CD4-positive, alpha-beta T cell (primary cell): Measurements from ENCODE around the gene UBR3. TPM values are rescaled to one million over a fixed set of nuclear protein-coding genes. Genes with fewer than 3 reads are reported as not detected.
"Not testable (repeated sequence)": the region's sequence is repeated elsewhere in the genome, so short reads cannot be mapped to it uniquely, and the experiment has no call there.

Experiments used
- ATAC-seq: fragments of 200-7000 bp; cut with Tn5 transposase; one replicate; pipeline ENCODE4 v1.10.0; 2022; ENCODE audit warnings: mild to moderate bottlenecking; ENCODE audit not compliant: poor library complexity
- CTCF ChIA-PET: fragments of 350-600 bp; sonication (Branson Sonifier 250); formaldehyde crosslinking; loops from one replicate; lab custom pipeline; 2021; ENCODE audit warnings: antibody characterized with exemption, inconsistent platforms; lab: Charles Lee
- POLR2A ChIA-PET: fragments of 350-600 bp; sonication (Branson Sonifier 250); formaldehyde crosslinking; loops from one replicate; lab custom pipeline; 2021; ENCODE audit warnings: antibody characterized with exemption, inconsistent platforms; lab: Charles Lee
- DNase-seq, 14 experiments: peaks; one replicate each; pipeline ENCODE4 v3.0.0-alpha.2; 2013 to 2020; ENCODE audit warnings: mixed read lengths in 2 of 14
- H3K27ac ChIP-seq, 2 donors: one replicate each; pipeline versions ENCODE4 v1.5.1 to v1.7.0; 2013; ENCODE audit warnings: low read length in 2 of 2, low read depth in 1 of 2, mild to moderate bottlenecking in 1 of 2
- H3K27me3 ChIP-seq, 2 experiments: 1 replicate in 1 of 2; 2 replicates in 1 of 2; pipeline versions ENCODE4 v1.6.1 to v1.7.0; 2013; ENCODE audit warnings: low read length in 2 of 2, control low read depth in 1 of 2, mild to moderate bottlenecking in 1 of 2, moderate library complexity in 1 of 2; ENCODE audit not compliant: insufficient read depth in 2 of 2, control insufficient read depth in 1 of 2
- H3K36me3 ChIP-seq: one replicate; pipeline ENCODE4 v1.6.1; 2013; ENCODE audit warnings: low read length, control low read depth; ENCODE audit not compliant: insufficient read depth
- H3K4me1 ChIP-seq: one replicate; pipeline ENCODE4 v1.6.1; 2013; ENCODE audit warnings: low read length, control low read depth; ENCODE audit not compliant: insufficient read depth
- H3K4me3 ChIP-seq: one replicate; pipeline ENCODE4 v1.5.1; 2013; ENCODE audit warnings: mild to moderate bottlenecking, low read length, moderate library complexity
- H3K9me3 ChIP-seq, 2 experiments: 1 replicate in 1 of 2; 2 replicates in 1 of 2; pipeline versions ENCODE4 v1.6.1 to v1.7.0; 2013; ENCODE audit warnings: low read length in 2 of 2, mild to moderate bottlenecking in 2 of 2, control low read depth in 1 of 2, moderate library complexity in 1 of 2; ENCODE audit not compliant: control insufficient read depth in 1 of 2, insufficient read depth in 1 of 2
- H3K27ac Mint-ChIP-seq: one replicate; pipeline ENCODE4 v1.8.0; 2020; ENCODE audit warnings: mixed read lengths
- H3K27me3 Mint-ChIP-seq: one replicate; pipeline ENCODE4 v1.8.0; 2021; ENCODE audit warnings: mixed read lengths
- H3K36me3 Mint-ChIP-seq: one replicate; pipeline ENCODE4 v1.8.0; 2021; ENCODE audit warnings: low read depth, mixed read lengths
- H3K4me1 Mint-ChIP-seq: one replicate; pipeline ENCODE4 v1.8.0; 2021; ENCODE audit warnings: low read depth, mixed read lengths
- H3K4me3 Mint-ChIP-seq: one replicate; pipeline ENCODE4 v1.8.0; 2020; ENCODE audit warnings: mild to moderate bottlenecking, mixed read lengths
- H3K9me3 Mint-ChIP-seq: one replicate; pipeline ENCODE4 v1.8.0; 2020; ENCODE audit warnings: mixed read lengths
- CTCF ChIP-seq: fragments of 200-600 bp; IDR thresholded peaks from one replicate; pipeline ENCODE4 v1.8.0; 2022; ENCODE audit warnings: antibody characterized with exemption, mild to moderate bottlenecking
- intact Hi-C, 2 experiments: fragments of 100-400 bp; cut with DNase I in 1 of 2; cut with micrococcal nuclease in 1 of 2; formaldehyde crosslinking; loops; one replicate each; pipeline versions ENCODE4 v1.15.1 to v1.9.0; 2023 to 2025; cut with DNase I, micrococcal nuclease
- total RNA-seq, 174 experiments: library from RNA in 2 of 174; stranded (reverse) in 2 of 174; gene quantifications; one replicate each; pipeline ENCODE4 v1.2.3 and lab custom pipeline; 2021 to 2026

The UBR3 gene
- total RNA-seq, 2 experiments from 2014 or later = 32.1 to 35.2 TPM

- Histone ChIP-seq H3K27me3 (no peaks in the 10 kb centered on the region), H3K9me3 (no peaks in the 10 kb centered on the region), H3K36me3 (peaks cover 2% of the 10 kb centered on the region), H3K4me3 (no peak overlapping the region), H3K27ac (no peak overlapping the region), H3K4me1 (peaks cover 12% of the 10 kb centered on the region)
- DNase-seq = no peak
- no peak overlapping the region for H3K27ac Mint-ChIP-seq
- H3K9me3 Mint-ChIP-seq = no peaks in the 10 kb centered on the region
- no peak for TF ChIP-seq CTCF
- POLR2A ChIA-PET = no interaction called here
- H3K4me1 Mint-ChIP-seq = peaks cover 66% of the 10 kb centered on the region
- peaks cover 25% of the 10 kb centered on the region for H3K36me3 Mint-ChIP-seq
- CTCF ChIA-PET = interaction anchor here (2.4 kb wide), 1 partner anchor 16 kb away, joined by 6 read pairs; the partner anchor contains the start of gene METTL5
- ATAC-seq = no peak
- intact Hi-C loops = no loop called here
- H3K4me3 Mint-ChIP-seq = no peak overlapping the region
- no peaks in the 10 kb centered on the region for H3K27me3 Mint-ChIP-seq
These were observed 12.9 kb downstream of the UBR3 start for GRCh38 chr2:169839954-169840746.

DNA sequence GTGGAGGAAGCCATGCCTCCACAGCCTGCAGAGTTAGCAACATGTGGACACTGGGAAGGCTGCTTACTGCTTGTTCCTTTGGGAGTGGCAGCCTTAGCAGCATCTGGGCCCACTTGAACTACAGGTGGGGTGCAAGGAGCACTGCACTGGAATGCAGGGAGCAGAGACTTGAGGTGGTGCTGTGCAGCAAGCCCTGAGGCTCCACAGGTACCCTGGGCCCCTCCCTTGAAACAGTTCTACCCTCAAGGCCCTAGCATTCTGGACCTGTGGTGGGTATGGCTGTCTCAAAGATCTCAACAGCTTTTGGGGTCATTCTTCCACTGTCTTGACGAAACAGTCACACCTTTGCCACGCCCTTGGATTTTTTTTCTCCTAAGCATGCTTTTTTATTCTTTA, 13.5 kb downstream of the UBR3 start:
- DNase-seq (no peak), ATAC-seq (no peak)
- H3K27ac Mint-ChIP-seq = no peak overlapping the region
- ChIA-PET CTCF (interaction anchor here (2.4 kb wide), 1 partner anchor 16 kb away, joined by 6 read pairs; the partner anchor contains the start of gene METTL5), POLR2A (no interaction called here)
- no peaks in the 10 kb centered on the region for H3K9me3 Mint-ChIP-seq
- no peak overlapping the region for H3K4me3 Mint-ChIP-seq
- peaks cover 26% of the 10 kb centered on the region for H3K36me3 Mint-ChIP-seq
- no peaks in the 10 kb centered on the region for H3K27me3 Mint-ChIP-seq
- Histone ChIP-seq H3K4me1 (peaks cover 12% of the 10 kb centered on the region), H3K9me3 (no peaks in the 10 kb centered on the region), H3K36me3 (peaks cover 2% of the 10 kb centered on the region), H3K27me3 (no peaks in the 10 kb centered on the region), H3K4me3 (no peak overlapping the region), H3K27ac (no peak overlapping the region)
- no peak for TF ChIP-seq CTCF
- intact Hi-C loops = no loop called here
- peaks cover 62% of the 10 kb centered on the region for H3K4me1 Mint-ChIP-seq

DNA sequence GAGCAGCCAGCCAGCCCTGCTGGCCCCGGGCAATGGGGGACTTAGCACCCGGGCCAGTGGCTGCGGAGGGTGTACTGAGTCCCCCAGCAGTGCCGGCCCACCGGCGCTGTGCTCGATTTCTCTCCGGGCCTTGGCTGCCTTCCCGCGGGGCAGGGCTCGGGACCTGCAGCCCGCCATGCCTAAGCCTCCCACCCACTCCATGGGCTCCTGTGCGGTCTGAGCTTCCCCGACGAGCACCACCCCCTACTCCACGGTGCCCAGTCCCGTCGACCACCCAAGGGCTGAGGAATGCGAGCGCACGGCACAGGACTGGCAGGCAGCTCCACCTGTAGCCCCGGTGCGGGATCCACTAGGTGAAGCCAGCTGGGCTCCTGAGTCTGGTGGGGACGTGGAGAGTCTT, 14.4 kb downstream of the UBR3 start:
- H3K36me3 ChIP-seq, H3K9me3 ChIP-seq, H3K27ac Mint-ChIP-seq, H3K27ac ChIP-seq, H3K27me3 ChIP-seq, CTCF ChIA-PET, H3K27me3 Mint-ChIP-seq, H3K9me3 Mint-ChIP-seq, POLR2A ChIA-PET, DNase-seq, intact Hi-C loops, H3K4me3 ChIP-seq, H3K4me3 Mint-ChIP-seq, ATAC-seq: not testable (repeated sequence)
- peaks cover 62% of the 10 kb centered on the region for H3K4me1 Mint-ChIP-seq
- peaks cover 12% of the 10 kb centered on the region for H3K4me1 ChIP-seq
- peaks cover 31% of the 10 kb centered on the region for H3K36me3 Mint-ChIP-seq
